HCT116 (cell line): ENCODE results near the gene SLC4A2. TPM values are rescaled to one million over a fixed set of nuclear protein-coding genes. Genes with fewer than 3 reads are reported as not detected.

ENCODE experiments used
- ATAC-seq: fragments of 200-7000 bp; cut with Tn5 transposase; 2 replicates; pipeline ENCODE4 v1.9.1; 2020; ENCODE audit warnings: mild to moderate bottlenecking, moderate library complexity
- BruUV-seq: library from RNA; stranded (reverse); fragments of 400-500 nt; replicated peaks from 2 replicates; lab custom pipeline; 2021; lab: Mats Ljungman, UMichigan
- CTCF ChIA-PET: fragments of 300-600 bp; sonication (Branson Sonifier 250); formaldehyde crosslinking; loops from one replicate; lab custom pipeline; 2021; ENCODE audit warnings: antibody characterized with exemption; lab: Charles Lee
- POLR2A ChIA-PET: fragments of 300-600, 350-600 bp; sonication (Branson Sonifier 250); formaldehyde crosslinking; loops from one replicate; lab custom pipeline; 2021; ENCODE audit warnings: antibody characterized with exemption; lab: Charles Lee
- RAD21 ChIA-PET, 2 experiments: fragments of 300-600 bp; sonication (Branson Sonifier 250); formaldehyde crosslinking; loops; one replicate each; lab custom pipeline; 2023; ENCODE audit warnings: low total read pairs in 2 of 2; ENCODE audit not compliant: uncharacterized antibody in 2 of 2, unreplicated experiment in 2 of 2, low non-redundant PET in 1 of 2; lab: Charles Lee
- DNase-seq: peaks from one replicate; pipeline ENCODE4 v3.0.0-alpha.2; 2010; ENCODE audit warnings: low read depth, low spot score
- H2AFZ ChIP-seq: fragments of 200-600 bp; shearing (Covaris generic), sonication (generic); 2 replicates; pipeline ENCODE4 v1.6.1; 2017; ENCODE audit warnings: low read depth, mixed run types, mixed read lengths, antibody characterized with exemption, low read length; ENCODE audit not compliant: poor library complexity, severe bottlenecking
- H3K27ac ChIP-seq: 2 replicates; pipeline ENCODE4 v1.5.1; 2012; ENCODE audit warnings: low read depth, low read length
- H3K27me3 ChIP-seq: fragments of 200-600 bp; sonication (generic); 2 replicates; pipeline ENCODE4 v1.6.1; 2016; ENCODE audit warnings: mixed run types, low read length, mixed read lengths; ENCODE audit not compliant: insufficient read depth
- H3K36me3 ChIP-seq, 2 experiments: fragments of 200-500 bp in 1 of 2; fragments of 200-600 bp in 1 of 2; sonication (Bioruptor generic) in 1 of 2; sonication (generic) in 1 of 2; 2 replicates each; pipeline versions ENCODE4 v1.5.1 to v1.6.1; 2014 to 2016; ENCODE audit warnings: low read length in 2 of 2, inconsistent platforms in 1 of 2, mixed read lengths in 1 of 2, mixed run types in 1 of 2; ENCODE audit not compliant: insufficient read depth in 2 of 2, control insufficient read depth in 1 of 2
- H3K4me1 ChIP-seq, 2 experiments: fragments of 200-600 bp in 1 of 2; sonication (generic) in 1 of 2; 2 replicates each; pipeline versions ENCODE4 v1.5.1 to v1.6.1; 2012 to 2017; ENCODE audit warnings: low read length in 2 of 2, inconsistent platforms in 1 of 2, mild to moderate bottlenecking in 1 of 2, mixed read lengths in 1 of 2, mixed run types in 1 of 2, moderate library complexity in 1 of 2; ENCODE audit not compliant: insufficient read depth in 2 of 2, control insufficient read depth in 1 of 2
- H3K4me2 ChIP-seq: fragments of 200-600 bp; sonication (generic); 2 replicates; pipeline ENCODE4 v1.6.1; 2017; ENCODE audit warnings: mixed run types, low read length, mixed read lengths
- H3K4me3 ChIP-seq, 2 experiments: fragments of 200-600 bp in 1 of 2; sonication (generic) in 1 of 2; replicated peaks in 1 of 2; 2 replicates each; pipeline ENCODE4 v1.5.1; 2011 to 2016; ENCODE audit warnings: low read length in 2 of 2, control low read depth in 1 of 2, low read depth in 1 of 2, mild to moderate bottlenecking in 1 of 2, mixed read lengths in 1 of 2, mixed run types in 1 of 2
- H3K79me2 ChIP-seq: fragments of 200-600 bp; sonication (generic); 2 replicates; pipeline ENCODE4 v1.6.1; 2017; ENCODE audit warnings: mild to moderate bottlenecking, mixed run types, low read length, moderate library complexity, mixed read lengths; ENCODE audit not compliant: insufficient read depth
- H3K9ac ChIP-seq: fragments of 200-600 bp; sonication (generic); 2 replicates; pipeline ENCODE4 v1.6.1; 2016; ENCODE audit warnings: low read length, mixed read lengths
- H3K9me2 ChIP-seq: fragments of 200-600 bp; sonication (generic), shearing (Covaris generic); 2 replicates; pipeline ENCODE4 v1.6.1; 2017; ENCODE audit warnings: mixed run types, mild to moderate bottlenecking, moderate library complexity; ENCODE audit not compliant: insufficient read depth
- H3K9me3 ChIP-seq, 2 experiments: fragments of 200-500 bp in 1 of 2; fragments of 200-600 bp in 1 of 2; sonication (Bioruptor generic) in 1 of 2; sonication (generic) in 1 of 2; 2 replicates each; pipeline ENCODE4 v1.6.1; 2014 to 2017; ENCODE audit warnings: low read length in 2 of 2, mixed read lengths in 2 of 2, inconsistent platforms in 1 of 2, low read depth in 1 of 2, mild to moderate bottlenecking in 1 of 2, mixed run types in 1 of 2, moderate library complexity in 1 of 2; ENCODE audit not compliant: control insufficient read depth in 1 of 2, insufficient read depth in 1 of 2
- H4K20me1 ChIP-seq: fragments of 200-600 bp; sonication (generic), shearing (Covaris generic); 2 replicates; pipeline ENCODE4 v1.6.1; 2017; ENCODE audit warnings: mixed run types, mild to moderate bottlenecking, moderate library complexity; ENCODE audit not compliant: insufficient read depth
- CBX3 ChIP-seq: IDR thresholded peaks from 2 replicates; pipeline ENCODE4 v1.6.1; 2012; ENCODE audit warnings: low read depth
- CTCF ChIP-seq, 3 experiments: fragments of 200-600 bp in 1 of 3; sonication (generic) in 1 of 3; IDR thresholded peaks in 2 of 3; conservative IDR thresholded peaks in 1 of 3; 2 replicates each; pipeline ENCODE4 v1.5.1; 2012 to 2017; ENCODE audit warnings: low read depth in 2 of 3, low read length in 2 of 3, antibody characterized with exemption in 1 of 3, borderline replicate concordance in 1 of 3, control low read depth in 1 of 3, mild to moderate bottlenecking in 1 of 3, mixed read lengths in 1 of 3, mixed run types in 1 of 3, moderate library complexity in 1 of 3; ENCODE audit not compliant: insufficient read depth in 1 of 3
- EZH2 ChIP-seq: fragments of 200-600 bp; sonication (generic); IDR thresholded peaks from 2 replicates; pipeline ENCODE4 v1.6.1; 2017; ENCODE audit warnings: antibody characterized with exemption, mixed run types
- EZH2phosphoT487 ChIP-seq: fragments of 200-600 bp; IDR thresholded peaks from 2 replicates; pipeline ENCODE4 v1.6.1; 2018; ENCODE audit warnings: antibody characterized with exemption, borderline replicate concordance
- JUND ChIP-seq: IDR thresholded peaks from 2 replicates; pipeline ENCODE4 v1.6.1; 2012
- MAX ChIP-seq: IDR thresholded peaks from 2 replicates; pipeline ENCODE4 v1.6.1; 2012
- POLR2AphosphoS5 ChIP-seq: IDR thresholded peaks from 2 replicates; pipeline ENCODE4 v1.6.1; 2011; ENCODE audit warnings: mild to moderate bottlenecking, low read depth, low read length, moderate library complexity
- RAD21 ChIP-seq: IDR thresholded peaks from 2 replicates; pipeline ENCODE4 v1.6.1; 2012; ENCODE audit warnings: low read depth, mild to moderate bottlenecking
- SP1 ChIP-seq: IDR thresholded peaks from 2 replicates; pipeline ENCODE4 v1.6.1; 2012; ENCODE audit warnings: low read depth
- SRF ChIP-seq: IDR thresholded peaks from 2 replicates; pipeline ENCODE4 v1.6.1; 2012; ENCODE audit warnings: low read depth
- ZBTB33 ChIP-seq: IDR thresholded peaks from 2 replicates; pipeline ENCODE4 v1.6.1; 2011; ENCODE audit warnings: mild to moderate bottlenecking, low read length, moderate library complexity; ENCODE audit not compliant: insufficient replicate concordance; ENCODE audit errors: extremely low read depth
- ZFX ChIP-seq: fragments of 450-650 bp; IDR thresholded peaks from 2 replicates; pipeline ENCODE4 v1.6.1; 2017
- ZNF274 ChIP-seq: fragments of 200-500 bp; sonication (Bioruptor generic); IDR thresholded peaks from 2 replicates; pipeline ENCODE4 v1.6.1; 2014; ENCODE audit warnings: mild to moderate bottlenecking, low read depth, low read length, inconsistent platforms
- intact Hi-C: fragments of 100-400 bp; cut with micrococcal nuclease; formaldehyde crosslinking; loops from 2 replicates; pipeline ENCODE4 v1.10.0; 2022
- total RNA-seq: library from RNA; stranded (reverse); gene quantifications from one replicate; pipeline ENCODE4 v1.2.1, GENCODE V29; 2021; ENCODE audit not compliant: unreplicated experiment

The SLC4A2 gene
- total RNA-seq, 1 experiment from 2014 or later = 240 TPM

- Histone ChIP-seq H3K4me1 (no peaks in the 10 kb centered on the region), H3K36me3 (no peaks in the 10 kb centered on the region), H3K9ac (no peak overlapping the region), H3K27me3 (no peaks in the 10 kb centered on the region), H4K20me1 (no peaks in the 10 kb centered on the region), H3K9me3 (no peaks in the 10 kb centered on the region), H2AFZ (no peak overlapping the region), H3K79me2 (no peaks in the 10 kb centered on the region), H3K9me2 (no peaks in the 10 kb centered on the region), H3K27ac (no peak overlapping the region), H3K4me3 (no peak overlapping the region), H3K4me2 (no peak overlapping the region)
- ChIA-PET CTCF (no interaction called here), RAD21 (no interaction called here), POLR2A (no interaction called here)
- intact Hi-C loops = no loop called here
- DNase-seq (no peak), ATAC-seq (no peak)
- TF ChIP-seq POLR2AphosphoS5 (no peak), EZH2phosphoT487 (no peak), SP1 (no peak), JUND (no peak)
- BruUV-seq = no TSS peak
These were observed 10.4 kb upstream of the SLC4A2 start for GRCh38 chr7:151048911-151049463.

GRCh38 chr7:151051108-151051507 lies 8.3 kb upstream of the SLC4A2 start:
- ChIA-PET RAD21 (no interaction called here), POLR2A (interaction anchor here (0.7 kb wide), 1 partner anchor 20 kb away, joined by 3 read pairs; no protein-coding TSS in a partner anchor), CTCF (no interaction called here)
- no TSS peak for BruUV-seq
- H3K9me3 ChIP-seq = no peaks in the 10 kb centered on the region
- no peak for TF ChIP-seq CTCF (IDR thresholded peaks at IDR 0.05 in 2 of 3, conservative IDR thresholded peaks at IDR 0.05 in 1 of 3; ENCODE audit: borderline replicate concordance in 1 of 3, insufficient read depth in 1 of 3, low read depth in 2 of 3, low read length in 2 of 3)
- TF ChIP-seq SRF = no peak
- TF ChIP-seq RAD21 = no peak
- no peak for TF ChIP-seq ZFX
- no peak for TF ChIP-seq CBX3
- TF ChIP-seq EZH2 = no peak
- no peak for TF ChIP-seq MAX
- TF ChIP-seq ZBTB33 = no peak
- TF ChIP-seq ZNF274 = no peak
- H4K20me1 ChIP-seq = no peaks in the 10 kb centered on the region
- no peaks in the 10 kb centered on the region for H3K79me2 ChIP-seq
- H3K4me1 ChIP-seq = no peaks in the 10 kb centered on the region
- intact Hi-C loops = no loop called here
- no peak overlapping the region for H3K4me3 ChIP-seq
- no peaks in the 10 kb centered on the region for H3K27me3 ChIP-seq
- no peaks in the 10 kb centered on the region for H3K36me3 ChIP-seq
- H3K9me2 ChIP-seq = no peaks in the 10 kb centered on the region
- ATAC-seq (no peak), DNase-seq (no peak)
- H3K4me2 ChIP-seq = no peak overlapping the region
- H2AFZ ChIP-seq = no peak overlapping the region
- H3K9ac ChIP-seq = no peak overlapping the region
- no peak overlapping the region for H3K27ac ChIP-seq
